HG02588 (cell line): ENCODE results near the gene CRIM1.
A peak's percentile ranks its signal among the peaks of the same experiment; 100 is the strongest.

Experiments used
- ATAC-seq: cut with Tn5 transposase; IDR thresholded peaks from one replicate; pipeline ENCODE4 v1.9.1; 2021; ENCODE audit warnings: mild to moderate bottlenecking, moderate library complexity; ENCODE audit not compliant: unreplicated experiment

CRIM1 gene

GRCh38 chr2:36569267-36569856 lies 213.8 kb downstream of the CRIM1 start:
- no peak for ATAC-seq

GRCh38 chr2:36570416-36570815 lies 214.8 kb downstream of the CRIM1 start:
- ATAC-seq: no peak

- ATAC-seq: no peak
Observed at GRCh38 chr2:36572054-36572718, 216.6 kb downstream of the CRIM1 start.

- no peak for ATAC-seq
Observed at GRCh38 chr2:36572719-36573059, 217.1 kb downstream of the CRIM1 start.

- no peak for ATAC-seq
Observed at GRCh38 chr2:36573165-36573564, 217.6 kb downstream of the CRIM1 start.

GRCh38 chr2:36574560-36574959 lies 219.0 kb downstream of the CRIM1 start:
- ATAC-seq: no peak

- no peak for ATAC-seq
Observed at GRCh38 chr2:36577884-36578283, 222.3 kb downstream of the CRIM1 start.

GRCh38 chr2:36578343-36579296 lies 223.0 kb downstream of the CRIM1 start:
- no peak for ATAC-seq

- ATAC-seq: no peak
Observed at GRCh38 chr2:36579297-36579664, 223.7 kb downstream of the CRIM1 start.

- ATAC-seq: no peak
Observed at GRCh38 chr2:36582538-36582937, 227.0 kb downstream of the CRIM1 start.

GRCh38 chr2:36582951-36583350 lies 227.4 kb downstream of the CRIM1 start:
- ATAC-seq: no peak

- no peak for ATAC-seq
Observed at GRCh38 chr2:36584148-36584794, 228.7 kb downstream of the CRIM1 start.

- ATAC-seq: no peak
Observed at GRCh38 chr2:36586672-36587071, 231.1 kb downstream of the CRIM1 start.

- no peak for ATAC-seq
Observed at GRCh38 chr2:36587101-36587500, 231.5 kb downstream of the CRIM1 start.

GRCh38 chr2:36587556-36587955 lies 232.0 kb downstream of the CRIM1 start:
- ATAC-seq: no peak

GRCh38 chr2:36589230-36589630 lies 233.7 kb downstream of the CRIM1 start:
- no peak for ATAC-seq

GRCh38 chr2:36594849-36595248 lies 239.3 kb downstream of the CRIM1 start:
- no peak for ATAC-seq

- ATAC-seq: no peak
Observed at GRCh38 chr2:36596397-36596796, 240.8 kb downstream of the CRIM1 start.

- ATAC-seq: no peak
Observed at GRCh38 chr2:36597003-36597531, 241.5 kb downstream of the CRIM1 start.

GRCh38 chr2:36597532-36598377 lies 242.2 kb downstream of the CRIM1 start, which contains the start of gene FEZ2:
FEZ2 (minus strand) TSS chr2:36598168; CDS start chr2:36598142, 26 bp downstream.
- ATAC-seq: peak; percentile 98
